NCI-H1092 (cell line): ENCODE results near the gene CELA2A.

ENCODE experiments used
- DNase-seq: peaks from one replicate; lab custom pipeline; 2025; lab: John Stamatoyannopoulos, UW

CELA2A gene

GRCh38 chr1:15456313-15456954 is at the start of gene CELA2A:
Gene CELA2A, plus strand, starts transcription at chr1:15456732. Its CDS starts 22 bp downstream, at chr1:15456754.
- DNase-seq, result no peak

GRCh38 chr1:15407580-15407979 is 49.0 kb upstream of the CELA2A start:
- DNase-seq, result no peak

- no peak for DNase-seq
Measured at GRCh38 chr1:15408890-15409387, 47.6 kb upstream of the CELA2A start.

GRCh38 chr1:15409388-15410222 is 46.9 kb upstream of the CELA2A start, which contains the start of gene EFHD2:
Gene EFHD2, plus strand, starts transcription at chr1:15409888. Its CDS starts 84 bp downstream, at chr1:15409972.
- DNase-seq, result peak; percentile 89

- no peak for DNase-seq
Measured at GRCh38 chr1:15410223-15410883, 46.2 kb upstream of the CELA2A start.

GRCh38 chr1:15410884-15411245 is 45.7 kb upstream of the CELA2A start:
- no peak for DNase-seq

- DNase-seq, result no peak
Measured at GRCh38 chr1:15411593-15412137, 44.9 kb upstream of the CELA2A start.

GRCh38 chr1:15412175-15412800 is 44.2 kb upstream of the CELA2A start:
- no peak for DNase-seq

- DNase-seq, result peak; percentile 57
Measured at GRCh38 chr1:15412843-15413242, 43.7 kb upstream of the CELA2A start.

GRCh38 chr1:15413563-15414444 is 42.7 kb upstream of the CELA2A start:
- no peak for DNase-seq

- no peak for DNase-seq
Measured at GRCh38 chr1:15414445-15414983, 42.0 kb upstream of the CELA2A start.

GRCh38 chr1:15417059-15417934 is 39.2 kb upstream of the CELA2A start:
- DNase-seq, result no peak

GRCh38 chr1:15418806-15419515 is 37.6 kb upstream of the CELA2A start:
- no peak for DNase-seq

- DNase-seq, result no peak
Measured at GRCh38 chr1:15420853-15421465, 35.6 kb upstream of the CELA2A start.

GRCh38 chr1:15422871-15423270 is 33.7 kb upstream of the CELA2A start:
- no peak for DNase-seq

- no peak for DNase-seq
Measured at GRCh38 chr1:15423355-15424077, 33.0 kb upstream of the CELA2A start.

- peak; percentile 95 for DNase-seq
Measured at GRCh38 chr1:15424146-15424667, 32.3 kb upstream of the CELA2A start.

- no peak for DNase-seq
Measured at GRCh38 chr1:15424981-15425380, 31.6 kb upstream of the CELA2A start.
